OCI-LY1 (cell line): ENCODE measurements around the gene MAP3K9.
A peak's percentile ranks its signal among the peaks of the same experiment; 100 is the strongest.

Experiments
- H2AFZ ChIP-seq: fragments of 200-600 bp; sonication (generic), shearing (Covaris generic); 2 replicates; pipeline ENCODE4 v1.6.0; 2014; ENCODE audit warnings: antibody characterized with exemption, mild to moderate bottlenecking, low read length
- H3F3A ChIP-seq: fragments of 200-600 bp; sonication (generic), shearing (Covaris generic); 2 replicates; pipeline ENCODE4 v1.6.0; 2014; ENCODE audit warnings: mild to moderate bottlenecking, antibody characterized with exemption, low read length, moderate library complexity; ENCODE audit not compliant: insufficient read depth
- H3K27ac ChIP-seq: fragments of 200-600 bp; sonication (generic); 2 replicates; pipeline ENCODE4 v1.5.1; 2014; ENCODE audit warnings: low read length, mixed run types, mild to moderate bottlenecking, low read depth; ENCODE audit not compliant: poor library complexity, severe bottlenecking
- H3K27me3 ChIP-seq: fragments of 200-600 bp; sonication (generic); 2 replicates; pipeline ENCODE4 v1.6.0; 2014; ENCODE audit warnings: antibody characterized with exemption, mild to moderate bottlenecking, low read length, moderate library complexity; ENCODE audit not compliant: insufficient read depth
- H3K36me3 ChIP-seq: fragments of 200-600 bp; sonication (generic); 2 replicates; pipeline ENCODE4 v1.6.1; 2014; ENCODE audit warnings: mild to moderate bottlenecking, antibody characterized with exemption, low read length, moderate library complexity, mixed read lengths; ENCODE audit not compliant: insufficient read depth
- H3K4me1 ChIP-seq: fragments of 200-600 bp; sonication (generic); 2 replicates; pipeline ENCODE4 v1.5.1; 2014; ENCODE audit warnings: mild to moderate bottlenecking, low read length, moderate library complexity; ENCODE audit not compliant: insufficient read depth, severe bottlenecking
- H3K4me2 ChIP-seq: fragments of 200-600 bp; sonication (generic), shearing (Covaris generic); 2 replicates; pipeline ENCODE4 v1.6.1; 2014; ENCODE audit warnings: low read length
- H3K4me3 ChIP-seq: fragments of 200-600 bp; sonication (generic); 2 replicates; pipeline ENCODE4 v1.5.1; 2014; ENCODE audit warnings: low read length, low read depth, mild to moderate bottlenecking, mixed read lengths; ENCODE audit not compliant: poor library complexity, severe bottlenecking
- H3K79me2 ChIP-seq: fragments of 200-600 bp; shearing (Covaris generic); 2 replicates; pipeline ENCODE4 v1.6.1; 2016; ENCODE audit warnings: mixed run types, low read length, mixed read lengths; ENCODE audit not compliant: insufficient read depth
- H3K9ac ChIP-seq: fragments of 200-600 bp; sonication (generic), shearing (Covaris generic); 2 replicates; pipeline ENCODE4 v1.6.1; 2014; ENCODE audit warnings: mild to moderate bottlenecking, low read length, mixed read lengths
- H3K9me2 ChIP-seq: fragments of 200-600 bp; sonication (generic), shearing (Covaris generic); 2 replicates; pipeline ENCODE4 v1.6.1; 2014; ENCODE audit warnings: low read depth, mild to moderate bottlenecking, low read length, mixed read lengths
- H3K9me3 ChIP-seq: fragments of 200-600 bp; shearing (Covaris generic); 2 replicates; pipeline ENCODE4 v1.6.1; 2014; ENCODE audit warnings: low read length, mixed read lengths
- H4K20me1 ChIP-seq: fragments of 200-600 bp; sonication (generic), shearing (Covaris generic); 2 replicates; pipeline ENCODE4 v1.6.0; 2016; ENCODE audit warnings: mild to moderate bottlenecking, low read length; ENCODE audit not compliant: insufficient read depth
- EZH2 ChIP-seq: fragments of 200-600 bp; sonication (generic), shearing (Covaris generic); IDR thresholded peaks from 2 replicates; pipeline ENCODE4 v1.8.0; 2017; ENCODE audit warnings: borderline replicate concordance, mixed run types, mild to moderate bottlenecking, antibody characterized with exemption, low read length, moderate library complexity, mixed read lengths
- TF ChIP-seq, protein P1 (sequence below): fragments of 200-600 bp; sonication (generic), shearing (Covaris generic); IDR thresholded peaks from 2 replicates; pipeline ENCODE4 v1.5.1; 2017; ENCODE audit warnings: mild to moderate bottlenecking, antibody characterized with exemption, low read length, moderate library complexity, mixed read lengths

Gene MAP3K9

DNA sequence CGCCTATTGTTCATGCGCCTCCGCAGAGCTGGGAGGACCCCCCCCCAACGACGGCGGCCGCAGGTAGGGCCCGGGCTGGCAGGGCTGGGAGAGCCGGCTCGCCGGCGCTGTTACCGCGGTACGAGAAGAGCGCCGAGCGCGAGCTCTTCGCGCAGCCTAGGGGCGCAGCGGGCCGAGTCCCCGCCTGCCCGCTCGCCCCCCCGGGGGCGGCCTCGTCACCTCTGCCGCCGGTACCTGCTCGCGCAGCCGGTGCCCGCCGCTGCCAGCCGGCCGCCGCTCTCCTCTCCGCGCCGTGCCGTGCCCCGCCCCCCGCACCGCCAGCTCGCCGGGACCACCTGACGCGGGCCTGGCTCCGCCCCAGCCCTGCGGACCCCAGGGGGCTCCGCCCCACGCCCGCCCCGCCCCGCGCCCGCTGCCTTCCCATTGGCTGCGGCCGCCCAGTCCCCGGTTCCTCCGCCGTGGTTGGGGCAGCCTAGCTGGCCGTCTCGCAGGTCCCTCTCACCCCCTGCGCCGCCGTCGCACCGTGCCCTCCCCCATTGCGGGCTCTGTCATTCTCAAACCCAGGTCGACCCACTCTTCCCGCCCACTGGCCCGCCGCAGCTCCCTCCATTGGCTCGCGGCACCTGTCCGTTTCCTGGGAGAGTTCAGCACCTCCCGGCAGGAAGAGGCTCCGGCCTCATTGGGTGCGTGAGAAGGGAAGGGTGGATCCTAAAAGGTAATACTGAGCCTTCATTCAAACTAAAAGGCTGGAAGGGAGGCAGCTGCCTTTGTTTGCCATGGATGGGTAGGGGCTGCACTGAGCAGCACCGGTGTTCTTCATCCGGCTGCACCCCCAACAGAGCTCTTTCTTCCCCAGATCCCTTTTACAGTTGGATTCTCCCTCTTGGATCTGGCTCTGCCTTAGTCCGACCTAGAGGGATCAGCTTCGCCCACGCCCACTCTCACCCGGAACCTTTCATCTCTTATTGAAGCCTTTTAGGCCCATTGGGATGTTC, at the start of gene MAP3K9:
TSS of gene MAP3K9 (minus strand) at position 289 of the 995 bp plus-strand sequence. CDS start 342 bp downstream, outside the sequence.
- H3F3A ChIP-seq, result no peaks in the 10 kb centered on the region
- no peaks in the 10 kb centered on the region for H3K27me3 ChIP-seq
- peak within 1 kb of the TSS; percentile 42 for H3K27ac ChIP-seq
- no peak for TF ChIP-seq EZH2
- TF ChIP-seq, protein P1, sequence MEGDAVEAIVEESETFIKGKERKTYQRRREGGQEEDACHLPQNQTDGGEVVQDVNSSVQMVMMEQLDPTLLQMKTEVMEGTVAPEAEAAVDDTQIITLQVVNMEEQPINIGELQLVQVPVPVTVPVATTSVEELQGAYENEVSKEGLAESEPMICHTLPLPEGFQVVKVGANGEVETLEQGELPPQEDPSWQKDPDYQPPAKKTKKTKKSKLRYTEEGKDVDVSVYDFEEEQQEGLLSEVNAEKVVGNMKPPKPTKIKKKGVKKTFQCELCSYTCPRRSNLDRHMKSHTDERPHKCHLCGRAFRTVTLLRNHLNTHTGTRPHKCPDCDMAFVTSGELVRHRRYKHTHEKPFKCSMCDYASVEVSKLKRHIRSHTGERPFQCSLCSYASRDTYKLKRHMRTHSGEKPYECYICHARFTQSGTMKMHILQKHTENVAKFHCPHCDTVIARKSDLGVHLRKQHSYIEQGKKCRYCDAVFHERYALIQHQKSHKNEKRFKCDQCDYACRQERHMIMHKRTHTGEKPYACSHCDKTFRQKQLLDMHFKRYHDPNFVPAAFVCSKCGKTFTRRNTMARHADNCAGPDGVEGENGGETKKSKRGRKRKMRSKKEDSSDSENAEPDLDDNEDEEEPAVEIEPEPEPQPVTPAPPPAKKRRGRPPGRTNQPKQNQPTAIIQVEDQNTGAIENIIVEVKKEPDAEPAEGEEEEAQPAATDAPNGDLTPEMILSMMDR, result no peak
- peak within 1 kb of the TSS; percentile 82 for H3K9ac ChIP-seq
- H4K20me1 ChIP-seq, result no peaks in the 10 kb centered on the region
- H3K4me3 ChIP-seq, result peak within 1 kb of the TSS; percentile 75
- peaks cover 50% of the 10 kb centered on the region for H3K4me1 ChIP-seq
- H3K36me3 ChIP-seq, result no peaks in the 10 kb centered on the region
- H3K79me2 ChIP-seq, result no peaks in the 10 kb centered on the region
- no peaks in the 10 kb centered on the region for H3K9me2 ChIP-seq
- H3K4me2 ChIP-seq, result peak within 1 kb of the TSS; percentile 87
- H2AFZ ChIP-seq, result peak within 1 kb of the TSS; percentile 32; the same call in 1 of the 2 replicates
- H3K9me3 ChIP-seq, result no peaks in the 10 kb centered on the region

DNA sequence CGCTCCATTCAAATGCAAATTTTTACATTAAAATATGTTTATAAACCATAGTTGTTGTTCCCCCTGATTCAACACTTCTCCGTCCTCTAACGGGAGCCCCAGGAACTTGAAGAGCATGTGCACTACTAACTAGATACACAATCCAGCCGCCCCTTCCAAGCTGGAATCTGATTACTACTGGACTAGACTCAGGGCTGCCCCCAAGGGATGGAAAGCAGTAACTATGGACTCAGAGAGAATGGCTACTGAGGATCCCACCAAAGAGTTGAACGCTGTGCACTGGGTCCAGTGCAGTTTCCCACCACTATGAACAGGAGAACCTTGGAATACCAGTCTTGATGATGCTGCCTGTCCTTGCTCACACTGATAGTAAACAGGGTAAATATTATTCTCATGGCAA, 49.3 kb upstream of the MAP3K9 start:
- TF ChIP-seq, protein P1, result peak; percentile 4; the same call in 1 of the 2 replicates
- no peak for TF ChIP-seq EZH2
- Histone ChIP-seq H3K9ac (no peak overlapping the region), H3K27ac (no peak overlapping the region), H3K4me3 (no peak overlapping the region), H3K36me3 (no peaks in the 10 kb centered on the region), H3K9me3 (no peaks in the 10 kb centered on the region), H2AFZ (no peak overlapping the region), H3K27me3 (no peaks in the 10 kb centered on the region), H4K20me1 (no peaks in the 10 kb centered on the region), H3K4me2 (no peak overlapping the region), H3K9me2 (no peaks in the 10 kb centered on the region), H3K79me2 (no peaks in the 10 kb centered on the region), H3F3A (no peaks in the 10 kb centered on the region), H3K4me1 (no peaks in the 10 kb centered on the region)

DNA sequence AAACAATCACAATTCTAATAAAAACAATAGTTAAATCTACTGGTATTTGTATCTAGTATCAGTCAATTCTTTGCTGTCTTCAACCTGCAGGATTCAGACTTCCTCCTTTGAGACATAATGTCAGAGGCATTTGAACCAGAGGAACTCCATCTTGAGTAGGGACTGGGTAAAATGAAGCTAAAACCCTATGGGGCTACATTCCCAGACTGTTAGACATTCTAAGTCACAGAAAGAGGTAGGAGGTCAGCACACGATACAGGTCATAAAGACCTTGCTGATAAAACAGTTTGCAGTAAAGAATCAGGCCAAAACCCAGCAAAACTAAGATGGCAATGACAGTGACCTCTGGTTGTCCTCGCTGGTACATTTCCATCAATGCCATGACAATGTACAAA, 48.2 kb upstream of the MAP3K9 start:
- Histone ChIP-seq H3K4me1 (no peaks in the 10 kb centered on the region), H3K27ac (no peak overlapping the region), H3K9me2 (no peaks in the 10 kb centered on the region), H3K79me2 (no peaks in the 10 kb centered on the region), H3K9ac (no peak overlapping the region), H3K4me3 (no peak overlapping the region), H3K36me3 (no peaks in the 10 kb centered on the region), H3F3A (no peaks in the 10 kb centered on the region), H3K27me3 (no peaks in the 10 kb centered on the region), H3K4me2 (no peak overlapping the region), H4K20me1 (no peaks in the 10 kb centered on the region), H3K9me3 (no peaks in the 10 kb centered on the region), H2AFZ (no peak overlapping the region)
- TF ChIP-seq, protein P1, result no peak
- no peak for TF ChIP-seq EZH2
